ENCODE measurements around the gene L3MBTL4.
A peak's percentile ranks its signal among the peaks of the same experiment; 100 is the strongest.
"Not testable (repeated sequence)": the region's sequence is repeated elsewhere in the genome, so short reads cannot be mapped to it uniquely, and the experiment has no call there.

L3MBTL4 gene

GRCh38 chr18:6297875-6298274, 116.8 kb downstream of the L3MBTL4 start:
- no peak for DNase-seq

DNA sequence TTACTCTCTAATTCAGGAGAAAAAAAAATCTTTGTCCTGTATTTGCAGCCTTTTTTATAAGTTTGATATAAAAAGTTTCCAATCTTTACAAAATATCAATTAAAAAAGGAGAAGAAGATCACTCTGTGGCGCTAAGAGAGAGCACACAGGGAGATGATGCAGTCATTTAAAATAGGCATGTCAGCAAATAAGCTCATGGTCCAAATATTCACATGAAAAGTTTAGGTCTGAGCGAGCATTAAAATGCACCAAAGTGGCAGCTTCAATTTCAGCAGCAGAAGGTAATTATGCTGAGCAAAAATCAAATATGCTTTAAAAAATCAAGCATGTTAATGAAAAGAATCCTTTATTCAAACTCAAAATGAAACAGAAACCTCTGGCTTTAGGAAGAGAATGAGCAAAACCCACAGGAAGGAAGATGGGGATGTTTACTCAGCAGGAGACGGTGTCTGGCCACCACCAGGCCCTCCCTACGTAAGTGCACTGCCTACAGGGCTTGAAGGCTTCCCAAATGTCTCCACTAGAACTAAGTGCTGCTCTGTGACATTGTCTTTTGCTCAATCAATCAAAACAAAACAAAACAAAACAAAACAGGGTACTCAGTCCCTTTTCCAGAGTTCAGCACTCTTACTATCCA, 120.4 kb downstream of the L3MBTL4 start:
- DNase-seq = peak in 2 of 14 donors; percentile 8 to 16

DNA sequence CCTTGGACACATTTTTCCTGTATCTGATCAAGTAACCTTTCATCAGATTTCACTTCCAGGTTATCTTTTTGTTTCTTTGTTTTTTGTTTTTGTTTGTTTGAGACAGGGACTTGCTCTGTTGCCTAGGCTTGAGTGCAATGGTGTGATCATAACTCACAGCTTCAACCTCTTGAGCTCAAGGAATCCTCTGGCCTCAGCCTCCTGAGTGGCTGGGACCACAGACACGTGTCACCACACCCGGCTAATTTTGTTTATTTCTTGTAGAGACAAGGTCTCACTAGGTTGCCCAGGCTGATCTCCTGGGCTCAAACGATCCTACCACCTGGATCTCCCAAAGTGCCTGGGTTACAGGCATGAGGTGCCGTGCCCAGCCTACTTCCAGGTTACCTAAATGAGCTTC, 124.9 kb downstream of the L3MBTL4 start:
- DNase-seq = no peak

DNA sequence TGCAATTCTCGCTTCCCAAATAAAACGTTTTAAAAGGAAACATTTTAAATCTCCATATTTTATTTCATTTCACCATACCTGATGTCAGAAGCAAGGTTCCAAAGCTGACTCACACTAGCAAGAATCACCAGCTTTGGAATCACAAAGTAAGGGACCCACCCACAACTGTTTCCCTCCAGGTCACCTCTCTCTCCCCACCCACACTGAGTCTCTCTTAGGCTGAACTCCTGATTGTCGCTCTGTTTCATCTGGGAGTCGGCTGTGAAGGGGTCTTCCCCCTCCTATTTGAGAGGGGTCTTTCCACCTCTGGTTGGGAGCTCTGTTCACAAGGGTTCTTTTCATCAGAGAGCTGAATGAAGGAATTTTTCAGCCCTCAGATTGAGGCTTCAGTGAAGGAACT, 128.1 kb downstream of the L3MBTL4 start:
- DNase-seq = no peak

- DNase-seq = no peak
Observed at GRCh38 chr18:6284761-6285160, 129.9 kb downstream of the L3MBTL4 start.

DNA sequence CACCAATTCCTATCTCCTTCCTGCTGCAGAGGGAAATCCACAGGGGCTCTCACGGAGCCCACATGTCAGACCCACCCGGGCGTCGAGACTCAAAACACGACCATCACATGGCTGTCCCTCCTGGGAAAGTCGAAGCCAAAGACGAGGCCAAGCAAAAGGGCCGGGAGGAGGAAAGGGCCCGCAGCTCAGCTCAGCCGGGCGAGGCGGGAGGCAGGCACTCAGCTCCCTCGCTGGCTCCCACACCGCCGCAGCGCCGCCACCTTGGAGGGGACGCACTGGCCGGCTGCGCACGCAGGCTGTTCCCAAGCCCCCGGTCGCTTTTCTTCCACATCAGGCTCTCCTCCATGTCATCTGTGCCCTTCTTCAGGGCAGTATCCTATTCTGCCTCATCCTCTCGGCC, 130.4 kb downstream of the L3MBTL4 start:
- DNase-seq = no peak

DNA sequence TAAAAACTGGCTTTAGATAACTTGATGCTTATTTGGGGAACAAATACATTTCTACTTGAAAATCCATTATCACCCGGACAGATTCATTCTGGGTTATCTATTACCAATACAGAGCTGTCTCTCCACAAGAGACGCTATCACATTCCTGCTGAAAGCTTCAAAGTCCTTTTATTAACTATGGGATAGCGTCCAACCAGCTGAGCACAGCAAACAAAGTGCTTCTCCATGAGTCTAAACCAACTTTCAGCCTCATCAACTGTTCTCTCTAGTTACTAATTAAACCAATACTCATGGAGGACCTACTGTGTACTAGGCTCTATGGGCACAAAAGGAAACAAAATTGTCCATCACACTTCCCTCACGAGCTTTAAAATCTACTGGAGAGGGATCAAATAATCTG, 132.8 kb downstream of the L3MBTL4 start:
- no peak for DNase-seq

- DNase-seq = no peak
Observed at GRCh38 chr18:6280211-6280743, 134.4 kb downstream of the L3MBTL4 start.

DNA sequence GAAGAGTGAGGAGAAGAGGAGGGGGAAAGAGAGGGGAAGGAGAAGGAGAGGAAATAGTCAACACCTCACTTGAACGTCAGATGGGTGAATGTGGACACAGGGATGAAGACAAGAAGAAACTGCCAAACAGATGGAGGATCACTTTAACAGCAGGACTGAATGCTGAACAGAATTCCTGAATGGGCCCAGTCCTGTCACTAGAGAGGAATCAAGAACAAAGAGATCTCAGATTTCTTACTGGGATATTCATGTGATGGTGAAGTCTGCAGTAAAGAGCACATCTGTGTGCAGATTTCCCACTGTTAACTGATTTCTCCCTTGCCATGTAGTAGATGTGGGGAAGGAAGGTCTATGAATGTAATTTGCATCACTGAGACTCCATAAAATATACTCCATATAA, 135.4 kb downstream of the L3MBTL4 start:
- no peak for DNase-seq

- DNase-seq = no peak
Observed at GRCh38 chr18:6273423-6273822, 141.3 kb downstream of the L3MBTL4 start.

DNA sequence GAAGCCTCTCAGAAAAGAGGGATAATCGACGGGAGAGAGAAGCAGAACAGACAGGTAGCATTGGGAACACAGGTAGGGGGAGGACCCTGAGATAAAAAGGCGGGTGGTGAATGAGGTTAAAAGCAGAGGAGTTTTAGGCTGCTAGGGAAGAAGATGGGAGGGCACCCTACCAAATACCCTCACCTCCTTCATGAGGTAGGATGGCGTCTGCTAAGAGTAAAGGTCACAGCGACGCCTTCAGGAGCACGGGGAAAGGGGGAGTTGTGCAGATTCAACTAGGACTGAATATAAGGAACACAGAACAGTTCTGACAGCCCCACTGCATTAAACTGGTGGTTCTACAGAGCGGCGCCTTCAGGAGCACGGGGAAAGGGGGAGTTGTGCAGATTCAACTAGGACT, 142.6 kb downstream of the L3MBTL4 start:
- DNase-seq = not testable (repeated sequence)

GRCh38 chr18:6271585-6271984, 143.1 kb downstream of the L3MBTL4 start:
- DNase-seq = no peak

DNA sequence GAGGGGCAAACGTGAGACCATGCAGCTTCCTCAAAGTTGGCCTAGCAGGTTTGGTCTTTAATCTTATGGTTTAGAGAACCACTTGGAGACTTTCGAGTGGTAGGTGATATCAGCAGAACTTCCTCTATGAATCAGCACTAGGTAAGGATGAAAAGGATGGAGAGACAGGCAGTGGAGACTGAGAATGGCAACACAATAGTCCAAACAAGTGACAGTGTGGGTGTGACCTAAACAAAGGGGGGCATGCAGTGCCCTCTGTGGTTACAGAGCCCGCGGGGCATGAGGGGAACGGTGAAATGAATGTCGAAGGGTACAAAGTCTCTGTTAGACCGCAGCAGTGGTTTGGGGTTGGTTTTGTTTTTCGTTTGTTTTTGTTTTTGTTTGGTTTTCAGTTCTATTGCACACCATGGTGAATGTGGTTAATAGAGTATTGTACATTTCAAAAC, 143.9 kb downstream of the L3MBTL4 start:
- no peak for DNase-seq

GRCh38 chr18:6269660-6270332, 144.9 kb downstream of the L3MBTL4 start:
- DNase-seq = no peak

DNA sequence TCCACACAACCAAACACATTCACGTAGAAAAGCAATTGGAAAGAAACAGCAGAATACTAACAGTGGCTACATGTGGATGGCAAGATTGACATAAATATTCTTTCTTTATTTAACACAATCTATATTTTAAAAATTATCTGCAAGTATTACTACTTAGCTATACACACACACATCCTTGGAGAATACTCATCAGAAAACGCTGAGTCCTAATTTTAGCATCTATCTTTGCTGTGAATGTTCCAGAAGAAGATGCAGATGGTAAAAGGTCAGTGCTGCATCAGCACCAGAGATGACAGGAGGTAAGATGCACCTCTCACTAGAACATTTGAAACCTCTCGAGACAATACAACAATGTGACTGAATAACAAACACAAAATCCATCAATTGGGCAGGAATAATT, 148.5 kb downstream of the L3MBTL4 start:
- no peak for DNase-seq

- no peak for DNase-seq
Observed at GRCh38 chr18:6261938-6262337, 152.8 kb downstream of the L3MBTL4 start.

DNA sequence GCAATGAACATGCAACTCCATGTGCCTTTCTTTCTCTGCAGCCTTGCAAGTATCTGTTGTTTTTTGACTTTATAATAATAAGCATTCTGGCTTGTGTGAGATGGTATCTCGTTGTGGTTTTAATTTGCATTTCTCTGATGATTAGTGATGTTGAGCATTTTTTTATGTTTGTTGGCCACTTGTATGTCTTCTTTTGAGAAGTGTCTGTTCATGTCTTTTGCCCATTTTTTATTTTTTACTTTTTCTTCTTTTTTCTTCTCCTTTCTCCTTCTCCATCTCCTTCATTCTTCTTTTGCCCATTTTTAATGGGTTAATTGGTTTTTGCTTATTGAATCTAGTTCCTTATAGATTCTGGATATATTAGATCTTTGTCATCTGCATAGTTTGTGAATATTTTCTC, 155.4 kb downstream of the L3MBTL4 start:
- DNase-seq = not testable (repeated sequence)

GRCh38 chr18:6257950-6258349, 156.8 kb downstream of the L3MBTL4 start:
- no peak for DNase-seq

DNA sequence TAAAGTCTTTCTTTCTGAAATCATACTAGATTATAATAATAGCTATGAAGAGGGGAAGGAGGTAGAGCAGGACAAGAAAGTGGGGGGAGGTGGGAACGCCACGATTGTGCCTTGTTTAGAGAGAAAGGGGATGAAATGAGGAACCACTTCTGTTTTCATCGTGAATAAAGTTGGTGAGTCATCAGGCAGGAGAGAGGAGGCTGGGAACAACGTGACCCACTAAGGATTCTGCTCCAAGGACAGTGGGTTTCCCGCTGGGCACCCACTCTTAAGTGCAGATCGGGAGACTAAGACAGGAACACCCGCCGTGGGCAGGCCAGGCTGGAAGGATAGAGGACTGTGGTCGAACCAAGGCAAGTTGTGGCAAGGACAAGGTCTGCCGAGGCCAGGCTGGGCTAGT, 158.2 kb downstream of the L3MBTL4 start:
- DNase-seq = peak in 1 of 14 donors; percentile 11

- no peak for DNase-seq
Observed at GRCh38 chr18:6255886-6256285, 158.8 kb downstream of the L3MBTL4 start.

GRCh38 chr18:6255116-6255705, 159.5 kb downstream of the L3MBTL4 start:
- DNase-seq = no peak

DNA sequence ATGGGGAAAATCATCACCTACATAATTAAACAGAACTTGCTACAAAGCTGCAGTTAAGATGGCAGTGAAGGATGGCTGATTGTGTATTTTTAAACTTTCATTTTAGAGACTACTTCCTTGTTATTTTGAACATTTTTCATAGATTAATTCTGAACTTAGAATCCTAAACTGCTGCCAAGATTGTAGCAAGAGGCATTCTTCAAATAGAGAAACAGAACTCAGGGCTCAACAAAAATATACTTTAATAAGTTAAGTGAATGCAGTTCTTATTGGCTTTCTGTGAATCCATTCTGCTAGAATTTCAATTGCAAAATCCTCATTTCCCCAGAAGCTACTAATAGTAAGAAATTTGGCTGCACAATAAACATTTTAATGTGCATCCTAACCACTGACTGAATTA, 160.3 kb downstream of the L3MBTL4 start:
- DNase-seq = no peak

GRCh38 chr18:6251084-6251483, 163.6 kb downstream of the L3MBTL4 start:
- no peak for DNase-seq

- DNase-seq = peak in 3 of 14 donors; percentile 4 to 12 (median 12)
Observed at GRCh38 chr18:6249788-6250187, 164.9 kb downstream of the L3MBTL4 start.
